Activated naive CD4-positive, alpha-beta T cell treated with anti-CD3 and anti-CD28 coated beads, Interleukin-2, amount 50 U/mL, for 24 hours (primary cell): ENCODE results near the gene CTSZ.
"Not testable (repeated sequence)": the region's sequence is repeated elsewhere in the genome, so short reads cannot be mapped to it uniquely, and the experiment has no call there.

Experiments
- H3K27ac Mint-ChIP-seq: one replicate; pipeline ENCODE4 v1.8.0; 2021; ENCODE audit warnings: mild to moderate bottlenecking, mixed read lengths
- H3K27me3 Mint-ChIP-seq: one replicate; pipeline ENCODE4 v1.8.0; 2021; ENCODE audit warnings: mixed read lengths
- H3K36me3 Mint-ChIP-seq: one replicate; pipeline ENCODE4 v1.8.0; 2021; ENCODE audit warnings: mixed read lengths
- H3K4me1 Mint-ChIP-seq: one replicate; pipeline ENCODE4 v1.8.0; 2021; ENCODE audit warnings: mixed read lengths
- H3K4me3 Mint-ChIP-seq: one replicate; pipeline ENCODE4 v1.8.0; 2021; ENCODE audit warnings: mild to moderate bottlenecking, mixed read lengths
- H3K9me3 Mint-ChIP-seq: one replicate; pipeline ENCODE4 v1.8.0; 2021; ENCODE audit warnings: mixed read lengths

CTSZ gene

DNA sequence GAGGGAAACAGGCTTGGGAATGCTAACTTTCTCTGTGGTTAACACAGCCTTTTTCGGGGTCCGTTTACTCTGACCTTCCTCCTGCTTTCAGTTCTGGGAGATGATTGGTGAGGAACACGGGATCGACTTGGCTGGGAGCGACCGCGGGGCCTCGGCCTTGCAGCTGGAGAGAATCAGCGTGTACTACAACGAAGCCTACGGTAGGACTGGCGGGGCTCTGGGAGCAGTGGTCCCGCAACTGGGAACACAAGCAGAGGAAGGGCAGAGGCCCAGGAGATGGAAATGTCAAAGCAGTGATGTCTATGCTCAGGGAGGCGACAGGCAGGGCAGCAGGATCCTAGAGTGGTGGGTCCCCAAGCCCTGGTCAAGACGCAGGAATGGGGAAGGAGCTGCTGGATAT is 15.7 kb upstream of the CTSZ start:
- Mint-ChIP-seq H3K4me1 (peaks cover 38% of the 10 kb centered on the region), H3K4me3 (no peak overlapping the region), H3K27me3 (no peaks in the 10 kb centered on the region), H3K9me3 (no peaks in the 10 kb centered on the region), H3K36me3 (peaks cover 22% of the 10 kb centered on the region), H3K27ac (peak overlapping the region; percentile 0)

DNA sequence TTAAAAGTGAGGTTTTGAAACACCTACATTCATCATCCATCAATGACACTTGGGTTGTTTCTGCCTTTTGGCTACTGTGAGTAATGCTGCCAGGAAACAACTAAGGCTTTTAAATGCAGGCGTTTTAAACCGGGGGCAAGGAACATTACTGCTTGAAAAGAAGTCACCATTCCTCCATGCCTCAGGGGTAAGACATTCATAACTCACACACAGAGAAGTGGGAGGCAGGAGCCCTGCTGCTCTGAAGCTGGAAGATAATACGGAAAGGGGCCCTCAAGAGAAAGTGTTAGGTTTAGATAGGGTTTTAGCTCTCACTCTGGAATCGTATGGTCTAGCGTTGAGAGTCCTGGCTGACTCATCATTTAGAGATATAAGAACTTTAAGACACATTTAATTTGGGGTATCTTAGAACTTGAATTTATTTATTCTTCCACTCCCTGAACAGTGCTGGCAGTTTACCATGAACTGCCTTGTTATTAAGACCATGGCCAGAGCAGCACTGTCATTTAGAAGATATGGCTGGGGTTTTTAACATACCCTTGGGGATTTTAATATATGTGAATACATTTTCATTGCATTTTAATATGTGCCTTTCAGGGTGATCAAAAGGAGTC is 14.0 kb upstream of the CTSZ start:
- H3K9me3 Mint-ChIP-seq, result no peaks in the 10 kb centered on the region
- no peak overlapping the region for H3K4me3 Mint-ChIP-seq
- no peak overlapping the region for H3K27ac Mint-ChIP-seq
- H3K36me3 Mint-ChIP-seq, result peaks cover 16% of the 10 kb centered on the region
- H3K4me1 Mint-ChIP-seq, result peaks cover 38% of the 10 kb centered on the region
- H3K27me3 Mint-ChIP-seq, result no peaks in the 10 kb centered on the region

DNA sequence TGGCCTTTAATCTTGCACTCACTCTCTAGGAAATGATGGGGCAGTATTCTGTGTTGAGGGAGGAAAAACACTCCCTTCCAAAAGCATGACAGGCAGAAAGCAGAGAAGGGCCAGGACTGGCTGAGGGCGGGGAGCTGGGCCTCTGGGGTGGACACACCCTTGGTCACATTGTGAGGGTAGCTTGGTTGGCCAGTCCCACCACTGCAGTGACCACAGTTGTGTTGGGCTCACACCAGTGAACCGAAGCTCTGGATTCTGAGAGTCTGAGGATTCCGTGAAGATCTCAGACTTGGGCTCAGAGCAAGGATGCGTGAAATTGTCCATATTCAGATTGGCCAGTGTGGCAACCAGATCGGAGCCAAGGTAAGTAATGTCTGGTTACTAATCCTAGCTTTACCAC is 12.2 kb upstream of the CTSZ start, which contains the start of gene TUBB1:
TUBB1 (plus strand) TSS at position 213 of the 400 bp plus-strand sequence; CDS start at position 307, 94 bp downstream.
- Mint-ChIP-seq H3K4me3 (no peak within 1 kb of the TSS), H3K9me3 (no peaks in the 10 kb centered on the region), H3K27me3 (no peaks in the 10 kb centered on the region), H3K36me3 (peaks cover 6% of the 10 kb centered on the region), H3K27ac (no peak within 1 kb of the TSS), H3K4me1 (peaks cover 35% of the 10 kb centered on the region)

DNA sequence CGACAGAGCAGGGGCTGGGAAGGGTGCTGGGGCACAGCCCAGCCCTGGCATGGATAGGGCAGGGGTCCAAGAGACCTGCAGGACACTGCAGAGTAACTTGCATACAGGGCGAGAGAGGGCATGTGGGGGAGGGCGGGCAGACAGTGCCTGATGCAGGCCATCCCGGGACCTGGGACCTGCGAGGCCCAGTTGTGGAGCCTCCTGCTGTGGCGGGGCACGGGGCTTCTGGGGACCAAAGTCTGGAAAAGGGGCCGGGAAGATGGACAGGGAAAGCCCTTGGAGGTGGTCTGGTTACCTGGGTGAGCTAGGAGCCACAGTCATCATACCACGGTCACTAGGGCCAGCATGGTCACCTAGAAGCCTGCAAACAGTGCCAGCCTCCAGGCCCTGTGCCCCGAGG is 11.8 kb upstream of the CTSZ start:
- H3K27ac Mint-ChIP-seq, result no peak overlapping the region

DNA sequence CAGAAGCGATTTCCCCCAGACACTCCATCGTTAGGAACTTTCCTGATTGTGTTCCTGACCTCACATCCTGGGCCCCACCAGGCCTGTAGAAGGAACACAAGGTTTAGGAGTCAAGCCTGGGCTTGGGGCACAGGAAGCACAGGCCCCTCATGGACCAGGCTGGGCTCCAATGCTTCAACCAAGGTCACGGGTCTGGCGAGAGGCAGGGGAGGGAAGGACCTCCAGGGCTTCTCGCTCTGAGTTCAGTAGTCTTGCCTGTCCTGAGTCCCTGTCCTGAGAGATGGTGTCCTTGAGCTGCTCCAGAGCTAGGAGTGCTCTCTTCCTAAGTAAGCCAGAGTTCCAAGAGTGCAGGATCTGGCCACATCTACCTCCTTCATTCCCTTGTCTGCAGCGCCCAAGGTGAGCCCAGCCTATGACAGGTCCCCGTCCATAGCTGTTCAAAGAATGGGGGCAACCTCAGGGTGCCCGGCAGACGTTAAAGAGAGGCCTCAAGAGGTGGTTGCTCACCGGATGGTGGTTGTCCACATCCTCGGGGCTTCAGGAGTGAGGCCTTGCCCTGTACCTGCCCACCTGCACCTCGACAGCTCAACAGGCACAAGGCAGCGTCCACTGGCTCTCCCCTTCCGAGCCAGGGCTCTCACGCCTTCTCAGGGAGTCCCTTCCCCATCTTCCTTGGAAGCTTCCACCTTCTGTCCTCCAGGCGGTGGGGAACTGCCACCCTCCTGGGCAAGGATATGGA is 10.6 kb upstream of the CTSZ start:
- Mint-ChIP-seq H3K4me1 (peaks cover 49% of the 10 kb centered on the region), H3K36me3 (peaks cover 4% of the 10 kb centered on the region), H3K27ac (no peak overlapping the region), H3K9me3 (no peaks in the 10 kb centered on the region), H3K27me3 (no peaks in the 10 kb centered on the region), H3K4me3 (no peak overlapping the region)

More for the DNA sequence above, 11.8 kb upstream of the CTSZ start:
- Mint-ChIP-seq H3K36me3 (peaks cover 6% of the 10 kb centered on the region), H3K9me3 (no peaks in the 10 kb centered on the region), H3K27me3 (no peaks in the 10 kb centered on the region), H3K4me3 (no peak overlapping the region), H3K4me1 (peaks cover 39% of the 10 kb centered on the region)

DNA sequence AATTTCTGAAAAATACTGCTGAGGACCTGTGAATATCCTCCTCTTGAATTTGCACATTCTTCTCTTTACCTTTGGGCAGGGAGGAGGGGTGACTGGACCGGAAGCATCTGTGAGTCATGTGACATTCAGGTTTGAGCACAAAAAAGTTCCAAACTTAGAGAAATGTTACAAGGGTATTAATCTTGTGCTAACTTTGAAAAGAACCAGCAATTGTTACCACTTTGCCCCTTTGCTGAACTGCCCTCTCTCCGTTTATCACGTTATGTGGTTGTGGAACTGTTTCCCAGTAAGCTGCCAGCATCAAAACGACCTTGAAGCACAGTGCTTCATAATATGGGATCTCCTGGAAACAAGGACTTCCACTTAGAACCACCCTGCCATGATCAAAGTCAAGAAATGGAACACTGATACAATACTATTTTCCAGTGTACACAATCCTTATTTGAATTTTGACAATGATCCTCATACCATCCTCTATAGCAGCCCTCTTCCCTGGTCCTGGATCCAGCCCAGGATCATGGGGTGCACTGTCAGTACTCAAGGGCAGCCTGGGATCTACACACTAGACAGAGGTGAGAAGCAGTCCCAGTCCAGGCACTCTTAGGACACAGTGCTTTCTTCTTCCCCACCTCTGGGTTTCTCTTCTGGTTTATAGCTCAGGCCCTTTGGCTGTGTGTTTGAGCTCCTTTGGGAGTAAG is 9.9 kb upstream of the CTSZ start:
- H3K9me3 Mint-ChIP-seq, result no peaks in the 10 kb centered on the region
- H3K36me3 Mint-ChIP-seq, result no peaks in the 10 kb centered on the region
- peak overlapping the region; percentile 46 for H3K27ac Mint-ChIP-seq
- no peaks in the 10 kb centered on the region for H3K27me3 Mint-ChIP-seq
- H3K4me3 Mint-ChIP-seq, result peak overlapping the region; percentile 58
- H3K4me1 Mint-ChIP-seq, result peaks cover 54% of the 10 kb centered on the region

DNA sequence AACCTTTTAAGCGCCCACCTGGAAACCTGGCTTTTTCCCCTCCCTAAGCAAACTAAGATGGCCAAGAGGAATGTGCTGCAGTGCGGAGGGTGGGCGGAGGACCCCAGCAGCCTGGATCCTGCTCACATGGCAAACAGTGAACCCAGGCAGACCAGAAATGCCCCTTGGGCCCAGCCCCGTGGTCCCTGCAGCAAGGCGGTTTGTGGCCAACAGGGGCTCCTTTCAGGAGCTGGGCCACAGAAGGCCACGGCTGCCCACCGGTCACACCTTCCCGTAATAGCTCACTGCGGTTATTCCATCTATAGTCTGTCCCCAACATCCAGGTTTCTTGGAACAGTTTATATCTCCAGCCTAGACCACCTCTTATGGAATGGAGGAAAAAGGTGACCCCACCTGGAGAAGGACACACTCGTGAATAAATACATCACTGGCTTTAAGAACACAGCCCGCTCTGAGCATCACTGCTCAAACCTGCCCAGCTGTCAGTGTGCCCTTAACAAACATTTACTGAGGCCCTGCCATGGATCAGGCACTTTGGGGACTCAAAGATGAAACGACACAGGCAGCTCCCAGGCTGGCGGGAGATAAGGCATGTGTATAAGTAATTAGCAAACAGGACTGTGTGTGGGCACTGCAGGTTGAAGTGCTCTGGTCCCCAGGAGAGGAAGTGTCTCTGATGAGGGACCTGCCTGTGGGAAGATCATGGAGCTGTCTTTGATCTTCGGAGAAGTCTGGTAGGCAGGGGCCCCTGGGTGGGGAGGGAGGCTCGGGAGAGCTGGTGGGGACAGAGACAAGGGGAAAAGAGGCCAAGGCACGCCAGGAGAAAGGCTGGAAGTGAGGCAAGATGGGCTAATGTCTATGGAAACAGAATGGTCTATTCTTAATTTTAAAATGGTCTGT is 9.0 kb upstream of the CTSZ start:
- H3K27me3 Mint-ChIP-seq, result no peaks in the 10 kb centered on the region
- no peak overlapping the region for H3K4me3 Mint-ChIP-seq
- no peaks in the 10 kb centered on the region for H3K36me3 Mint-ChIP-seq
- no peaks in the 10 kb centered on the region for H3K9me3 Mint-ChIP-seq
- H3K4me1 Mint-ChIP-seq, result peaks cover 58% of the 10 kb centered on the region
- no peak overlapping the region for H3K27ac Mint-ChIP-seq

DNA sequence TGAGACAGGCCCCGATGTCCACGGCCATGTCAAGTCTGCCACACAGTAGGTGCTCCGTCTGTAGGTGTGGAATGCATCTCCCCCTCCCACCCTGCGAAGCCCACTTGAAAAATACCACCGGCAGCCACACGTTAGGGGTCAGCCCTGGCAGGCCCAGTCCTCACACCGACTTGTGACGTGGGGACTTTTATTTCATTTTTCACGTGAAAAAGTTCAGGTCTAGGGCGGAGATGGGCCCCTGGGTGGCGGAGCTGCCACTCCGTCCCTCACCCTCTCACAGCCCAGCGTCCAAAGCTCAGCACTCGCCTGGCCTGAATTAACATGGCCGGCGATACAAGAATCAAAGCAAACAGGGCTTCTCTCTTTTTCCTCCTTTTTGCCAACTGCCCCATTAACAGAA is 8.4 kb upstream of the CTSZ start:
- Mint-ChIP-seq H3K36me3 (no peaks in the 10 kb centered on the region), H3K27me3 (no peaks in the 10 kb centered on the region), H3K9me3 (no peaks in the 10 kb centered on the region), H3K4me3 (no peak overlapping the region), H3K4me1 (peaks cover 54% of the 10 kb centered on the region), H3K27ac (no peak overlapping the region)

DNA sequence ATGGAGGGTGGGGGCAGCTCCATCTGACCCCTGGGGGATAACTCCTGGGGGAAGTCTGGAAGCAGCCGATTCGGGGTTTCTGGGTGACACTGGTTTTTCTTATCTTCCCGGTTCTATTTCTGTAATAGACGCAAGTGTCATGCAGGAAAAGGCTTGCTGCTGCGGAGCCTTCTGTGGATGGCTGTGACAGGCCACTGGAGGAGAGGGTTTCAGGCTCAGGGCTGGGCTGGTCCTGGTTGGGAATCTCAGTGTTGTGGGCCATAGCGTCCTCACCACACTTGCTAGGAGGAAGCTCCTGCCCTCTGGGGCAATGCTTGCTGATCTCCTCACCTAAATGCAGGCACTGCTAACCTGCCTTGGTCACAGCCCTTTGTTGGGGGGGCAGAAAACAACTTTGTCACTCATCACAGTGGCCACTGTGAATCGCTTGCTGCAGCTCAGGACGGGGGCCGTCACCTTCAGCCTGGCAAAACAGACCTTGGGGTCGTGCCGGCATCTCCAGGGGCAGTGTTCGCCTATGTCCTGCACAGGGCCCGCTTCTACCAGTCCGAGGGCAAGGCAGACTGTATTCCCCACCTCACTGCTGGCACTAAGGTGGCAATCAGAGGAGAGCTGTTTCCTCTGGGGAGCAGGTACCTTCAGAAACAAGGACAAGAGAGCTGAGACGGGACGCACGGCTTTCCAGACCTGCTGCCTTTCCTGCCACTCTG is 7.8 kb upstream of the CTSZ start:
- H3K36me3 Mint-ChIP-seq, result no peaks in the 10 kb centered on the region
- no peak overlapping the region for H3K4me3 Mint-ChIP-seq
- H3K4me1 Mint-ChIP-seq, result peaks cover 54% of the 10 kb centered on the region
- H3K27ac Mint-ChIP-seq, result no peak overlapping the region
- no peaks in the 10 kb centered on the region for H3K27me3 Mint-ChIP-seq
- no peaks in the 10 kb centered on the region for H3K9me3 Mint-ChIP-seq

DNA sequence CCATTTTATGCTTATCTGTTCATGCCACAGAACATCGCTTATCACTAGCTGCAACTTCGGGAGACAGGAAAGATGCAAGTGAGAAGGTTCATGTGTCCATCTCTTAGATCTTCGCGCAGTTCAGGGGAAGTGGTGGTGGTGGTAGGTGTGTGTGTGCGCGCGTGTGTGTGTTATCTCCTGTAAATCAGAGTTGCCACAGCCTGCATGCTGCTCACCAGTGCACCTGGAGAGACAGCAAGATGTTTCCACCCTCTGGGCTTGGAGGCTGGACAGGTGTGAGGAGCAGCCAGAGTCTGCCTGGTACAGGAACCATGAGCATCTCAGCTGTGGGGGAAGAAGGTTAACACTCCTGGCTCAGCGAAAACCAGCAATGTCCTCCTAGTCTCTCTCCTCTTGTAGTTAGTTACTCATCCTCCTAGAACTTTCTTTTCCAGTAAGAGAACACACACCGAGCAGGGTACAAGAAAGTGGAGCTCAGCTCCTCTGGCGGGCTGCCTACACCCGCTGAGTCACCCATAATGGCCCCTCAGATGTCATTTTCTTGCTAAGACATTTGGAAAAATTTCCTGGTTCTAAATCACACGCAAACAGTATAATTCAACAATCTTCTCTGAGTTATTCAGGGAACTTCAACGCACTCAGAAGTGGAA is 7.0 kb upstream of the CTSZ start:
- no peak overlapping the region for H3K27ac Mint-ChIP-seq
- H3K27me3 Mint-ChIP-seq, result no peaks in the 10 kb centered on the region
- no peaks in the 10 kb centered on the region for H3K36me3 Mint-ChIP-seq
- H3K9me3 Mint-ChIP-seq, result no peaks in the 10 kb centered on the region
- H3K4me3 Mint-ChIP-seq, result no peak overlapping the region
- peaks cover 54% of the 10 kb centered on the region for H3K4me1 Mint-ChIP-seq

DNA sequence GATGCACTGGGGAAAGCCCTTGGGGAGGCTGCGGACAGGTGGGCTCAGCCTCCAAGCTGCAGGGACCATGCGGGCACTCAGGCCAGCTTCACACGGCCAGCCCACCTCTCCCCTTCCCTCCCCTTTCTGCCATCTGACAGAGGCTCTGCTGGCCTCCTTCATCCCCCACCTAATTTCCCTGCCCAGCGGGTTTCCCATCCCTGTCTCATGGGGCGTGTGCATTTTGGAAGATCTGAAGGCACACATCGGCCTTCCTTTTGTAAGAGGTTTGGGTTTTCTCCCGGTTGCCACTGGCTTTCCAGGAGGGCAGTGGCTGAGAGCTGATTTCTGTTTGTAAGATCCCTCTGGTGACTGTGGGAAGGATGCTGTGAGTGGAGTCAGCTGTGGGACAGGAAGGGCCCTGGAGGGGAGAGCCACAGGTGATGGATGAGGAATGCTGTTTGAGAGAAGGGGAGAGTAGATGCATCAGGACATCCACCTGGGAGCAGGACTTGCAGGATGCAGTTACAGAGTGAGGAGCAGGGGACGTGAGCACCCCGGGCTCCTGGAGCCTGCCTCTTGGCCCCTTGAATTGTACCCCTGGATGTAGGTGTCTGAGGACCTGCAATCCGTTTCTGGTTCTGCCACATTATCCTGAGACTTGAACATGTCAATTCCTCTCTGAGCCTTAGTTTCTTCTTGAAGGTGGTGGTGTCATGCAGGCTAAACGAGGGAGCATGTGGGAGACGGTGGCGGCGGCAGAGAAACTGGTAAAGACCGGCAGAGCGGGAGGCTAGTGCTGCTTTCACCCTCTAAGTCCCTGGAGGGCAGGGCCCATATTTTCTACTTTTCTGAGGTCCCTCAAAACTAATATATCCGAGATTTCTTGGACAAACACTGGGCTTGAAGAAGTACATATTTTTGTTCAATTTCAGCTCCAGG is 6.2 kb upstream of the CTSZ start:
- no peaks in the 10 kb centered on the region for H3K36me3 Mint-ChIP-seq
- no peaks in the 10 kb centered on the region for H3K9me3 Mint-ChIP-seq
- peaks cover 54% of the 10 kb centered on the region for H3K4me1 Mint-ChIP-seq

DNA sequence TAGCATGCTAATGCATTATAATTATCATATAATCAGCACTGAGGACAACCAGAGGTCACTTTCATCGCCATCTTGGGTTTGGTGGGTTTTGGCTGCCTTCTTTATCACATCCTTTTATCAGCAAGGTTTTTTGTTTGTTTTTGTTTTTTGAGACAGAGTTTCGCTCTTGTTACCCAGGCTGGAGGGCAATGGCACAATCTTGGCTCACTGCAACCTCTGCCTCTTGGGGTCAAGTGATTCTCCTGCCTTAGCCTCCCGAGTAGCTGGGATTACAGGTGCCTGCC is 4.8 kb upstream of the CTSZ start:
- H3K4me3 Mint-ChIP-seq, H3K36me3 Mint-ChIP-seq, H3K27ac Mint-ChIP-seq, H3K27me3 Mint-ChIP-seq, H3K9me3 Mint-ChIP-seq: not testable (repeated sequence)
- peaks cover 41% of the 10 kb centered on the region for H3K4me1 Mint-ChIP-seq

More for the DNA sequence above, 6.2 kb upstream of the CTSZ start:
- Mint-ChIP-seq H3K27ac (peak overlapping the region; percentile 46), H3K27me3 (no peaks in the 10 kb centered on the region), H3K4me3 (no peak overlapping the region)

DNA sequence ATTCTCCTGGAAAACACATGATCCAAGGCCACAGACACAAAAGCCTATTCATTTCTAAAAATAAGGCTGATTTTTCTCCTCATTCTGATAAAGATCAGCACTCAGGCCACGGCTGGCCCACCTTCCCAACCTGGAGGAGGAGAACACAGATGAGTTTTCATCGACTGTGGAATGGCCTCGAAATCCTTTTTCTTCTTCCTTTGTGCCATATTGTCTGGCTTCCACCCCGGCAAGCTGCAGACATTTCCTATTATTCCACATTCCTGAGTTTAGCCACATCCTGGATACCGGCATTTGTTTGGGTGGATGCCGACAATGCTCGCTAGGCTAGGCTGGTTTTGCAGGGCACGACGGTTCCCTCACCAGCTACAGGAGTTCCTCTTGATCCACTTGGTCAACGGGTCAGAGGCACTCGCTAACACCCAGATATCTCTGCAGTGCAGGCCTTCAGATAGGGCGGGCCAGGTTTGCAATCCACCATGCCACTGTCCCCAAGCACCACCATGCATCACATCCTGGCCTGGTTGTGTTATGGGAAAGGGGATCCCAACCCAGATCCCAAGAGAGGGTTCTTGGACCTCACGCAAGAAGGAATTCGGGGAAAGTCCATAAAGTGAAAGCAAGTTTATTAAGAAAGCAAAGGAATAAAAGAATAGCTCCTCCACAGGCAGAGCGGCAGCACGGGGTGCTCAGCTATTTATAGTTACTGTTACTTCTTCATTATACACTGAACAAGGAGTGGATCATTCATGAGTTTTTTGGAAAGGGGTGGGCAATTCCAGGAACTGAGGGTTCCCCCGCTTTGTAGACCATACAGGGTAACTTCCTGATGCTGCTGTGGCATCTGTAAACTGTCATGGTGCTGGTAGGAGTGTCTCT is 4.2 kb upstream of the CTSZ start:
- H3K4me3 Mint-ChIP-seq, result no peak overlapping the region
- H3K36me3 Mint-ChIP-seq, result no peaks in the 10 kb centered on the region
- H3K27ac Mint-ChIP-seq, result no peak overlapping the region
- peaks cover 36% of the 10 kb centered on the region for H3K4me1 Mint-ChIP-seq
- H3K27me3 Mint-ChIP-seq, result no peaks in the 10 kb centered on the region
- no peaks in the 10 kb centered on the region for H3K9me3 Mint-ChIP-seq
